Neuronal stem cell (in vitro differentiated cells): ENCODE results near the gene TMEM163.

Source experiments
- DNase-seq: peaks from one replicate; pipeline ENCODE4 v3.0.0-alpha.2; 2013; ENCODE audit warnings: low spot score
- H2AFZ ChIP-seq: one replicate; pipeline ENCODE4 v1.6.1; 2013; ENCODE audit warnings: mild to moderate bottlenecking, low read length, inconsistent platforms
- H2AK5ac ChIP-seq: 2 replicates; pipeline ENCODE4 v1.6.1; 2013; ENCODE audit warnings: low read depth, mild to moderate bottlenecking, inconsistent platforms, low read length, moderate library complexity, mixed read lengths
- H2BK120ac ChIP-seq: 2 replicates; pipeline ENCODE4 v1.6.1; 2013; ENCODE audit warnings: low read depth, mild to moderate bottlenecking, inconsistent platforms, low read length, moderate library complexity, mixed read lengths
- H2BK12ac ChIP-seq: one replicate; pipeline ENCODE4 v1.6.1; 2013; ENCODE audit warnings: low read length, inconsistent platforms
- H2BK15ac ChIP-seq: 2 replicates; pipeline ENCODE4 v1.6.1; 2013; ENCODE audit warnings: mild to moderate bottlenecking, low read length, inconsistent platforms, mixed read lengths
- H2BK5ac ChIP-seq: one replicate; pipeline ENCODE4 v1.6.1; 2013; ENCODE audit warnings: inconsistent platforms, mild to moderate bottlenecking, low read length, moderate library complexity
- H3K14ac ChIP-seq: one replicate; pipeline ENCODE4 v1.6.1; 2013; ENCODE audit warnings: low read length, inconsistent platforms
- H3K18ac ChIP-seq: 2 replicates; pipeline ENCODE4 v1.6.1; 2013; ENCODE audit warnings: low read length, inconsistent platforms
- H3K23ac ChIP-seq: 2 replicates; pipeline ENCODE4 v1.6.1; 2013; ENCODE audit warnings: low read depth, mild to moderate bottlenecking, mixed read lengths, low read length, inconsistent platforms; ENCODE audit not compliant: poor library complexity
- H3K27ac ChIP-seq: replicated peaks from 3 replicates; pipeline ENCODE4 v1.5.1; 2013; ENCODE audit warnings: low read length, inconsistent platforms
- H3K27me3 ChIP-seq, 3 experiments: 2 replicates each; pipeline ENCODE4 v1.6.1; 2013; ENCODE audit warnings: low read length in 3 of 3, mild to moderate bottlenecking in 2 of 3, inconsistent platforms in 1 of 3, low read depth in 1 of 3, mixed read lengths in 1 of 3, moderate library complexity in 1 of 3; ENCODE audit not compliant: control insufficient read depth in 3 of 3, insufficient read depth in 3 of 3
- H3K36me3 ChIP-seq, 2 donors: replicated peaks in 1 of 2; 2 replicates each; pipeline ENCODE4 v1.6.1; 2013; ENCODE audit warnings: low read length in 2 of 2; ENCODE audit not compliant: control insufficient read depth in 2 of 2, insufficient read depth in 2 of 2
- H3K4ac ChIP-seq: 2 replicates; pipeline ENCODE4 v1.6.1; 2013; ENCODE audit warnings: inconsistent platforms, mild to moderate bottlenecking, low read length, moderate library complexity
- H3K4me1 ChIP-seq, 2 donors: 1 replicate in 1 of 2; 2 replicates in 1 of 2; pipeline ENCODE4 v1.6.1; 2013; ENCODE audit warnings: low read length in 2 of 2, low read depth in 1 of 2; ENCODE audit not compliant: control insufficient read depth in 2 of 2, insufficient read depth in 1 of 2
- H3K4me2 ChIP-seq: one replicate; pipeline ENCODE4 v1.6.1; 2013; ENCODE audit warnings: mild to moderate bottlenecking, low read length, inconsistent platforms; ENCODE audit not compliant: insufficient read depth, poor library complexity, severe bottlenecking
- H3K4me3 ChIP-seq, 2 donors: 2 replicates each; pipeline ENCODE4 v1.5.1; 2013; ENCODE audit warnings: low read length in 2 of 2, mild to moderate bottlenecking in 2 of 2, inconsistent platforms in 1 of 2, moderate library complexity in 1 of 2
- H3K79me1 ChIP-seq: one replicate; pipeline ENCODE4 v1.6.1; 2013; ENCODE audit warnings: low read depth, mild to moderate bottlenecking, inconsistent platforms, low read length, moderate library complexity
- H3K9ac ChIP-seq: one replicate; pipeline ENCODE4 v1.6.1; 2013; ENCODE audit warnings: mild to moderate bottlenecking, low read depth, low read length, inconsistent platforms; ENCODE audit not compliant: poor library complexity
- H3K9me3 ChIP-seq, 2 donors: replicated peaks in 1 of 2; 2 replicates each; pipeline versions ENCODE3 to v1.6.1; 2013; ENCODE audit warnings: low read length in 2 of 2, mild to moderate bottlenecking in 2 of 2, inconsistent platforms in 1 of 2, low read depth in 1 of 2, mixed read lengths in 1 of 2, moderate library complexity in 1 of 2; ENCODE audit not compliant: control insufficient read depth in 2 of 2, insufficient read depth in 1 of 2
- H4K8ac ChIP-seq: one replicate; pipeline ENCODE4 v1.6.1; 2013; ENCODE audit warnings: low read depth, mild to moderate bottlenecking, inconsistent platforms, low read length, moderate library complexity
- H4K91ac ChIP-seq: one replicate; pipeline ENCODE4 v1.6.1; 2013; ENCODE audit warnings: low read length, low read depth, mild to moderate bottlenecking, inconsistent platforms; ENCODE audit not compliant: poor library complexity
- WGBS, 2 donors: extraction: QIAGEN DNeasy Blood & Tissue Kit; methylation state at CpG; one replicate each; pipeline ENCODE4 v1.1.7; 2013; ENCODE audit warnings: missing lambda C conversion rate in 2 of 2, mixed read lengths in 1 of 2; ENCODE audit not compliant: insufficient read length in 2 of 2, insufficient replicate concordance in 1 of 2; ENCODE audit errors: extremely low coverage in 2 of 2; 5-methylcytosine and 5-hydroxymethylcytosine counted together

Gene TMEM163

GRCh38 chr2:134662751-134663150 lies 56.0 kb downstream of the TMEM163 start:
- no peaks in the 10 kb centered on the region for H3K79me1 ChIP-seq
- H2AFZ ChIP-seq, result no peak overlapping the region
- H3K4me2 ChIP-seq, result no peak overlapping the region
- no peaks in the 10 kb centered on the region for H3K36me3 ChIP-seq
- H3K9ac ChIP-seq, result no peak overlapping the region
- WGBS, 2 donors, result no CpG with 5 or more reads among the region's 1 CpG
- H4K91ac ChIP-seq, result no peak overlapping the region
- H3K18ac ChIP-seq, result no peak overlapping the region
- no peaks in the 10 kb centered on the region for H3K27me3 ChIP-seq
- no peak for DNase-seq
- no peaks in the 10 kb centered on the region for H3K9me3 ChIP-seq
- H2BK5ac ChIP-seq, result no peak overlapping the region
- H3K4me3 ChIP-seq, result no peak overlapping the region
- no peak overlapping the region for H2BK120ac ChIP-seq
- H3K4me1 ChIP-seq, result no peaks in the 10 kb centered on the region
- no peak overlapping the region for H3K4ac ChIP-seq
- no peak overlapping the region for H4K8ac ChIP-seq
- H3K27ac ChIP-seq, result no peak overlapping the region
- H3K23ac ChIP-seq, result no peak overlapping the region
- no peak overlapping the region for H2AK5ac ChIP-seq
- no peak overlapping the region for H2BK12ac ChIP-seq
- no peak overlapping the region for H2BK15ac ChIP-seq
- peak overlapping the region; percentile 15 for H3K14ac ChIP-seq

DNA sequence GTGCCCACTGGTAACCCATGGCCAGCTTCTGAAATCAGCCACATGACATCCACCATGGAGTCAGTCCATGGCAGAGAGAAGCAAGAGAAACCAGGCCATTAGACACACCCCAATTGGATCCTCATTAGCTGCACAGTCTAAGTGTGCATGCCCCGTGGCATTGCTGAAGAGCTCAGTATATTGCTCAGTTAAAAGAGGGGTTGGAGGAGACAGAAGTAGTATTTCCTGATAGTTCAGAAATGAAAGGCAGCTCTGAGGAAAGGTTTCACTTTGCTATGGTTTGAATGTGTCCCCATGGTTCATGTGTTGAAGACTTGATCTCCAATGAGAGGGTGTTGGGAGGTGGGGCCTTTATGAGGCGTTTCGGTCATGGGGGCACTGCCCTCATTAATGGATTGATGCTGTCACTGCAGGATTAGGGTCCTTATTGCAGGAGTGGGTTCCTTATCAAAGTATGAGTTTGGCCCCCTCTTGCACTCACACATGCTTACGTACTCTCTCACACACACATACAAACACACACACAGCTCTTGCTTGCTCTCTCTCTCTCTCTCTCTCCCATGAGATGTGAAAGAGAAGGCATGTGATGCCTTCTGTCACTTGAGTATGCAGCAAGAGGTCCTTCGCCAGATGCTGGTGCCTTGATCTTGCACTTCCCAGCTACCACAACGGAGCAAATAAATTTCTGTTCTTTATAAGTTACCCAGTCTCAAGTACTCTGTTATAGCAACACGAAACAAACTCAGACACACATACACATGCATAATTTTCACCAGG lies 58.0 kb downstream of the TMEM163 start:
- H3K4me3 ChIP-seq, result no peak overlapping the region
- H4K8ac ChIP-seq, result no peak overlapping the region
- H3K79me1 ChIP-seq, result no peaks in the 10 kb centered on the region
- H3K18ac ChIP-seq, result no peak overlapping the region
- no peaks in the 10 kb centered on the region for H3K9me3 ChIP-seq
- no peak for DNase-seq
- H3K23ac ChIP-seq, result no peak overlapping the region
- H2BK15ac ChIP-seq, result no peak overlapping the region
- no peak overlapping the region for H3K4ac ChIP-seq
- H2BK120ac ChIP-seq, result no peak overlapping the region
- H3K27me3 ChIP-seq, result no peaks in the 10 kb centered on the region
- no peak overlapping the region for H2BK5ac ChIP-seq
- H3K4me1 ChIP-seq, result no peaks in the 10 kb centered on the region
- no peak overlapping the region for H3K14ac ChIP-seq
- WGBS, 2 donors, result no CpG with 5 or more reads among the region's 7 CpGs
- no peak overlapping the region for H3K9ac ChIP-seq
- H2AFZ ChIP-seq, result no peak overlapping the region
- H3K36me3 ChIP-seq, result no peaks in the 10 kb centered on the region
- H2AK5ac ChIP-seq, result no peak overlapping the region
- H2BK12ac ChIP-seq, result no peak overlapping the region
- no peak overlapping the region for H4K91ac ChIP-seq
- H3K4me2 ChIP-seq, result no peak overlapping the region
- no peak overlapping the region for H3K27ac ChIP-seq

DNA sequence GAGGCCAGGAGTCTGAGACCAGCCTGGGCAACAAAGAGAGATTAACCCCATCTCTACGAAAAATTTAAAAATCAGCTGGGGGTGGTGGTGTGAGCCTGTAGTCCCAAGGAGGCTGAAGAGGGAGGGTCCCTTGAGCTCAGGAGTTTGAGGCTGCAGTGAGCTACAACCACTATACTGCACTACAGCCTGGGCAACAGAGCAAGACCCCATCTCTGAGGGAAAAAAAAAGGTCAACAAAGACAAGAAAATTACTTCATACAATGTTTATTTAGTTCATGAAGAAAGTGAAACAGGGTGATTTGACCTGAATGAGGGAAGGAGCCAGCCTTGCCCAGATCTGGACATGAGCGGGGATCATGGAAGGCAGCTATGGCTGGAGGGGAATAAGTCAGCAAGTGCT lies 59.1 kb downstream of the TMEM163 start:
- no peak for DNase-seq
- H3K18ac ChIP-seq, result no peak overlapping the region
- H2BK5ac ChIP-seq, result no peak overlapping the region
- no peak overlapping the region for H3K4me3 ChIP-seq
- no peaks in the 10 kb centered on the region for H3K9me3 ChIP-seq
- no peak overlapping the region for H3K14ac ChIP-seq
- no peak overlapping the region for H3K23ac ChIP-seq
- H3K36me3 ChIP-seq, result no peaks in the 10 kb centered on the region
- H2BK120ac ChIP-seq, result no peak overlapping the region
- no peaks in the 10 kb centered on the region for H3K4me1 ChIP-seq
- no peaks in the 10 kb centered on the region for H3K27me3 ChIP-seq
- no peak overlapping the region for H4K8ac ChIP-seq
- H3K27ac ChIP-seq, result no peak overlapping the region
- H2AK5ac ChIP-seq, result no peak overlapping the region
- H2AFZ ChIP-seq, result no peak overlapping the region
- no peak overlapping the region for H2BK12ac ChIP-seq
- no peak overlapping the region for H3K4me2 ChIP-seq
- no peak overlapping the region for H3K4ac ChIP-seq
- no CpG with 5 or more reads among the region's 2 CpGs for WGBS, 2 donors
- H3K9ac ChIP-seq, result no peak overlapping the region
- H4K91ac ChIP-seq, result no peak overlapping the region
- no peak overlapping the region for H2BK15ac ChIP-seq
- H3K79me1 ChIP-seq, result no peaks in the 10 kb centered on the region

DNA sequence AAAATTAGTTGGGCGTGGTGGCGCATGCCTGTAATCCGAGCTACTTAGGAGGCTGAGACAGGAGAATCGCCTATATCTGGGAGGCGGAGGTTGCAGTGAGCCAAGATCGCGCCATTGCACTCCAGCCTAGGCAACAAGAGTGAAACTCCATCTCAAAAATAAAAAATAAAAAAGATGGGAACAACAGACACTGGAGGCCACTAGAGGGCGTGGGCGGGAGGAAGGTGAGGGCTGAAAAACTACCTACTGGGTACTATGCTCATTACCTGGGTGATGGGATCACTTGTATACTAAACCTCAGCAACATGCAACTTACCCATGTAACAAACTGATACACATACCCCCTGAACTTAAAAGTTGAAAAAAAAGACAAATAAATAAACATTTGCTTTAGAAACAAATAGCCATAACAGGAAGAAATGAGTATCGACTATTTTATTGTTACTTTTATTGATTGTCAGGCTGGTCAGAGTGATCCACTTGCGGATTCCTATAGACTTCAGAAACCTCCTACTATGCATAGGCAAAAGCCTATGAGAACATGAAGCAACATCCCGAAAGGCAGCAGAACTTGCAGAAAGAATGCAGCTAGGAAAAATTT lies 61.0 kb downstream of the TMEM163 start:
- H3K4me2 ChIP-seq, result no peak overlapping the region

More for the DNA sequence above, 61.0 kb downstream of the TMEM163 start:
- Histone ChIP-seq H3K4me3 (no peak overlapping the region), H4K91ac (no peak overlapping the region), H3K18ac (no peak overlapping the region), H3K4me1 (no peaks in the 10 kb centered on the region), H2BK15ac (no peak overlapping the region), H2BK5ac (no peak overlapping the region), H3K14ac (no peak overlapping the region), H2BK12ac (no peak overlapping the region), H3K27ac (no peak overlapping the region), H4K8ac (no peak overlapping the region), H2BK120ac (no peak overlapping the region), H3K4ac (no peak overlapping the region), H3K9me3 (no peaks in the 10 kb centered on the region), H3K79me1 (no peaks in the 10 kb centered on the region), H3K23ac (no peak overlapping the region), H3K27me3 (no peaks in the 10 kb centered on the region), H2AFZ (no peak overlapping the region), H3K9ac (no peak overlapping the region), H3K36me3 (no peaks in the 10 kb centered on the region), H2AK5ac (no peak overlapping the region)
- no CpG with 5 or more reads among the region's 12 CpGs for WGBS, 2 donors
- DNase-seq, result no peak
